ENCODE results near the gene SLC1A2.

The SLC1A2 gene

DNA sequence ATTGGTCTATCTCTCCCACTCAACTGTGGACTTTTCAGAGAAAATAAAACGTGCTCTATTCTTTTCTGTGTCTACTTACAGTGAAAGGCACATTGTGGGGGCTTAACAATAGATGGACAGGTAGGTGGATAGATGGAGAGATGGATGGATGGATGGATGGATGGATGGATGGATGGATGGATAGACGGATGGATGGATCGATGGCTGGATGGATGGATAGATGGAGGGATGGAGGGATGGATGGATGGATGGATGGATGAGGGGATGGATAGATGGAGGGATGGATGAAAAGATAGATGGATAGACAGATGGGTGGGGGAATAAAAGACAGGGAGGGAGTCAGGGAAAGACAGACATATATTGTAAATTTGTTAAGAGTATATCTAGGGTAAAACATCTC is 14.2 kb upstream of the SLC1A2 start:
- ATAC-seq, result no peak
- TF ChIP-seq TOX (CRISPR knock-in tag; IDR thresholded peaks at IDR 0.05; ENCODE audit: borderline replicate concordance), result no peak
- TF ChIP-seq CSDC2 (CRISPR knock-in tag; IDR thresholded peaks at IDR 0.05), result no peak
- no peak for TF ChIP-seq ZNF70 (CRISPR knock-in tag; IDR thresholded peaks at IDR 0.05)
- no peak for TF ChIP-seq SNAI2 (CRISPR knock-in tag; IDR thresholded peaks at IDR 0.05)
- TF ChIP-seq, protein P1, sequence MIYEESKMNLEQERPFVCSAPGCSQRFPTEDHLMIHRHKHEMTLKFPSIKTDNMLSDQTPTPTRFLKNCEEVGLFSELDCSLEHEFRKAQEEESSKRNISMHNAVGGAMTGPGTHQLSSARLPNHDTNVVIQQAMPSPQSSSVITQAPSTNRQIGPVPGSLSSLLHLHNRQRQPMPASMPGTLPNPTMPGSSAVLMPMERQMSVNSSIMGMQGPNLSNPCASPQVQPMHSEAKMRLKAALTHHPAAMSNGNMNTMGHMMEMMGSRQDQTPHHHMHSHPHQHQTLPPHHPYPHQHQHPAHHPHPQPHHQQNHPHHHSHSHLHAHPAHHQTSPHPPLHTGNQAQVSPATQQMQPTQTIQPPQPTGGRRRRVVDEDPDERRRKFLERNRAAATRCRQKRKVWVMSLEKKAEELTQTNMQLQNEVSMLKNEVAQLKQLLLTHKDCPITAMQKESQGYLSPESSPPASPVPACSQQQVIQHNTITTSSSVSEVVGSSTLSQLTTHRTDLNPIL (CRISPR knock-in tag; IDR thresholded peaks at IDR 0.05; ENCODE audit: low read depth), result no peak
- TF ChIP-seq ISL1 (CRISPR knock-in tag; IDR thresholded peaks at IDR 0.05), result no peak

- no peak for ATAC-seq
- TF ChIP-seq, protein P1 (CRISPR knock-in tag; IDR thresholded peaks at IDR 0.05; ENCODE audit: low read depth), result no peak
These were observed 13.1 kb upstream of the SLC1A2 start for GRCh38 chr11:35432464-35432863.

GRCh38 chr11:35427071-35427470 is 7.7 kb upstream of the SLC1A2 start:
- no peak for TF ChIP-seq TOX (CRISPR knock-in tag; IDR thresholded peaks at IDR 0.05; ENCODE audit: borderline replicate concordance)
- no peak for TF ChIP-seq TSHZ2 (CRISPR knock-in tag; IDR thresholded peaks at IDR 0.05)
- no peak for TF ChIP-seq ZNF70 (CRISPR knock-in tag; IDR thresholded peaks at IDR 0.05)
- TF ChIP-seq ESRRG (CRISPR knock-in tag; IDR thresholded peaks at IDR 0.05), result no peak
- TF ChIP-seq PATZ1 (CRISPR knock-in tag; IDR thresholded peaks at IDR 0.05; ENCODE audit: borderline replicate concordance), result no peak
- TF ChIP-seq ZFP30 (CRISPR knock-in tag; IDR thresholded peaks at IDR 0.05), result no peak
- TF ChIP-seq, protein P1 (CRISPR knock-in tag; IDR thresholded peaks at IDR 0.05; ENCODE audit: low read depth), result no peak
- no peak for TF ChIP-seq BACH2 (CRISPR knock-in tag; IDR thresholded peaks at IDR 0.05; ENCODE audit: borderline replicate concordance)
- no peak for TF ChIP-seq OSR1 (CRISPR knock-in tag; IDR thresholded peaks at IDR 0.05)
- TF ChIP-seq CSDC2 (CRISPR knock-in tag; IDR thresholded peaks at IDR 0.05), result no peak
- TF ChIP-seq, protein P2, sequence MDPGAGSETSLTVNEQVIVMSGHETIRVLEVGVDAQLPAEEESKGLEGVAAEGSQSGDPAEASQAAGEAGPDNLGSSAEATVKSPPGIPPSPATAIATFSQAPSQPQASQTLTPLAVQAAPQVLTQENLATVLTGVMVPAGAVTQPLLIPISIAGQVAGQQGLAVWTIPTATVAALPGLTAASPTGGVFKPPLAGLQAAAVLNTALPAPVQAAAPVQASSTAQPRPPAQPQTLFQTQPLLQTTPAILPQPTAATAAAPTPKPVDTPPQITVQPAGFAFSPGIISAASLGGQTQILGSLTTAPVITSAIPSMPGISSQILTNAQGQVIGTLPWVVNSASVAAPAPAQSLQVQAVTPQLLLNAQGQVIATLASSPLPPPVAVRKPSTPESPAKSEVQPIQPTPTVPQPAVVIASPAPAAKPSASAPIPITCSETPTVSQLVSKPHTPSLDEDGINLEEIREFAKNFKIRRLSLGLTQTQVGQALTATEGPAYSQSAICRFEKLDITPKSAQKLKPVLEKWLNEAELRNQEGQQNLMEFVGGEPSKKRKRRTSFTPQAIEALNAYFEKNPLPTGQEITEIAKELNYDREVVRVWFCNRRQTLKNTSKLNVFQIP (CRISPR knock-in tag; IDR thresholded peaks at IDR 0.05; ENCODE audit: borderline replicate concordance, low read depth), result no peak
- no peak for TF ChIP-seq TCF4 (CRISPR knock-in tag; IDR thresholded peaks at IDR 0.05; ENCODE audit: borderline replicate concordance)
- TF ChIP-seq RARB (CRISPR knock-in tag; IDR thresholded peaks at IDR 0.05), result no peak
- TF ChIP-seq ISL1 (CRISPR knock-in tag; IDR thresholded peaks at IDR 0.05), result no peak
- no peak for TF ChIP-seq ZC3H10 (CRISPR knock-in tag; IDR thresholded peaks at IDR 0.05)
- TF ChIP-seq SNAI2 (CRISPR knock-in tag; IDR thresholded peaks at IDR 0.05), result no peak
- no peak for TF ChIP-seq ZNF565 (CRISPR knock-in tag; conservative IDR thresholded peaks at IDR 0.05; ENCODE audit: low read depth)
- ATAC-seq, result no peak

GRCh38 chr11:35426351-35426750 is 7.0 kb upstream of the SLC1A2 start:
- ATAC-seq, result no peak
- TF ChIP-seq ISL1 (CRISPR knock-in tag; IDR thresholded peaks at IDR 0.05) (no peak), SNAI2 (CRISPR knock-in tag; IDR thresholded peaks at IDR 0.05) (no peak), BACH2 (CRISPR knock-in tag; IDR thresholded peaks at IDR 0.05; ENCODE audit: borderline replicate concordance) (no peak), ZNF8 (CRISPR knock-in tag; IDR thresholded peaks at IDR 0.05) (no peak), ZFP3 (CRISPR knock-in tag; IDR thresholded peaks at IDR 0.05) (no peak)
- TF ChIP-seq, protein P2 (CRISPR knock-in tag; IDR thresholded peaks at IDR 0.05; ENCODE audit: borderline replicate concordance, low read depth), result no peak
- TF ChIP-seq, protein P1 (CRISPR knock-in tag; IDR thresholded peaks at IDR 0.05; ENCODE audit: low read depth), result no peak

All from SK-N-SH treated with all-trans-retinoic acid at 6 μM for 48 hours (cell line).